ENCODE data around the gene TCP11L1.

Gene TCP11L1

DNA sequence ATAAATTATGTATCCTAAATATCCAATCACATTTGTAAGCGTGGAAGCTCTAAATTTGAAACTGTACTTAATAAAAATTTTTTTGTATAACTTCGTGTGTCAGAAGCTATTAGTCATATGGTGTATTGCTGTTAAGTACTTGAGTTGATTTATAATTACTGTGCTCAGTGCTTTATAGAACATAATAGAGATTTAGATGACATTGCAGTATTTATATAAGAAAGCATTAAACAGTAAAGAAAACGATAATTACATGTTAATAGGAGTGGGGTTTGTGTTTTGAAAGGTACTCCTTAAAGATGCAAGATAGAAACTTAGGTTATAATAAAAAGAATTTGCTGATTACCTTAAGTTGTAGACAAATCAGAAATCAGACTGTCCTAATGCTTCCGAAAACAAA lies 5.9 kb upstream of the TCP11L1 start:
- H3K36me3 ChIP-seq, result no peaks in the 10 kb centered on the region
- TF ChIP-seq, protein P1, sequence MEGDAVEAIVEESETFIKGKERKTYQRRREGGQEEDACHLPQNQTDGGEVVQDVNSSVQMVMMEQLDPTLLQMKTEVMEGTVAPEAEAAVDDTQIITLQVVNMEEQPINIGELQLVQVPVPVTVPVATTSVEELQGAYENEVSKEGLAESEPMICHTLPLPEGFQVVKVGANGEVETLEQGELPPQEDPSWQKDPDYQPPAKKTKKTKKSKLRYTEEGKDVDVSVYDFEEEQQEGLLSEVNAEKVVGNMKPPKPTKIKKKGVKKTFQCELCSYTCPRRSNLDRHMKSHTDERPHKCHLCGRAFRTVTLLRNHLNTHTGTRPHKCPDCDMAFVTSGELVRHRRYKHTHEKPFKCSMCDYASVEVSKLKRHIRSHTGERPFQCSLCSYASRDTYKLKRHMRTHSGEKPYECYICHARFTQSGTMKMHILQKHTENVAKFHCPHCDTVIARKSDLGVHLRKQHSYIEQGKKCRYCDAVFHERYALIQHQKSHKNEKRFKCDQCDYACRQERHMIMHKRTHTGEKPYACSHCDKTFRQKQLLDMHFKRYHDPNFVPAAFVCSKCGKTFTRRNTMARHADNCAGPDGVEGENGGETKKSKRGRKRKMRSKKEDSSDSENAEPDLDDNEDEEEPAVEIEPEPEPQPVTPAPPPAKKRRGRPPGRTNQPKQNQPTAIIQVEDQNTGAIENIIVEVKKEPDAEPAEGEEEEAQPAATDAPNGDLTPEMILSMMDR (IDR thresholded peaks at IDR 0.05), result no peak
- no peaks in the 10 kb centered on the region for H3K4me1 ChIP-seq
- no peak overlapping the region for H3K27ac ChIP-seq
- DNase-seq, result no peak
- no peaks in the 10 kb centered on the region for H3K27me3 ChIP-seq
- intact Hi-C loops (cut with DNase I; ENCODE audit: low total_unique reads), result no loop called here
- H3K9me3 ChIP-seq, result no peaks in the 10 kb centered on the region
- no peak overlapping the region for H3K4me3 ChIP-seq

DNA sequence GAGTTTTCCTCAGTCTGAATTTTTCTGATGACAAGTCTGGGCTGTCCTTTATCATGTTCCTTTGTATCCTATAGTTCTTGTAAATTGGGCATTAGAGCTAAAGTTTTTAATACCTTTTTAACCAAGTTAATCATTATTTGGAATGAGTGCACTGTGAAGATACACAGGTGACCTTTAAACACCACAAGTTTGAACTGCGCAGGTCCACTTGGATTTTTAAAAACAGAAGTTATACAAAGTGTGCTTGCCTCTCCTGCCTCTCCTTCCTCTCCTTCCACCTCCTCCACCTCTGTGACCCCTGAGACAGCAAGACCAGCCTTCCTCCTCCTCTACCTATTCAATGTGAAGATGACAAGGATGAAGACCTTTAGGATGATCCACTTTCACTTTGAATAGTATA lies 4.4 kb upstream of the TCP11L1 start:
- no peak for DNase-seq
- TF ChIP-seq, protein P1 (IDR thresholded peaks at IDR 0.05), result no peak
- Histone ChIP-seq H3K4me3 (no peak overlapping the region), H3K36me3 (no peaks in the 10 kb centered on the region), H3K27me3 (no peaks in the 10 kb centered on the region), H3K27ac (no peak overlapping the region), H3K9me3 (no peaks in the 10 kb centered on the region), H3K4me1 (no peaks in the 10 kb centered on the region)
- intact Hi-C loops (cut with DNase I; ENCODE audit: low total_unique reads), result no loop called here

DNA sequence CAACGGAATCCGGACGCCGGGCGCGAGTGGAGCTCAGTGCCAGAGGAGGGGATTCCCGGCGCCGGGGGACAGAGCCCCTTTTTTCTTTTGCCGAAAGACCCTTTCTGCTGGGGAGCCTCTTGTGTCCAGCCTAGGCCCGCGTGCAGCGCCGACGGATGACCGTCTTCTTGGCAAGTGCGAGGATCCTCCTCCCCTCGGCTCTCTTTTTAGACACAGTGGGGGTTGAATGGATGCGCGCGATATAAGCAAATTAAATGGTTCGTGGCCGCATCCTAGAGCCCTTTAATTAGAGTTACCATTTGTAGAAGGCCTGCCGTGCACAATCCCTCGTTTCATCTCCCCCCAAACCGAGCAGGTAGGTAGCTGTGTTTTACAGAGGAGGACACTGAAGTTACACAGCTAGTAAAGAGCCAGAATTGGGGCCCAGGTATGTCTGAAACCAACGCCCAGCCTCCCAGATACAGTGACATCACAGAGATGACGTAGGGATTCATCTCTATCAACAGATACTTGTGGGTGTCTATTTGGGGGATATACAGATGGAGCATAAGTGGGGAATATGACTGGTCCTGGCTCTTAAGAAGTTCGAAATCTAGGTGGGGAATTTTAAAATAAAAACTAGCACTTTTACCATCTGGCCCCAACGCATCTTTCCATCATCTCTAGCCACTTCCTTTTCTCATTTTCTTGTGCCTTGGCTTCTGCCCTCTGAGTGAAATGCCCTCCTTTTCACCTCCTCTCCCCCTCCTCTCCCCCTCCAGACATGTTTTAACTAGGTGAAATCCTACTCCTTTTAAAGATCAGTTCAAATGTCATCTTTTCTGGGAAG lies 875 bp downstream of the TCP11L1 start:
- no peak for DNase-seq
- Histone ChIP-seq H3K36me3 (peaks cover 0 to 10% (median 6%) of the 10 kb centered on the region in 3 donors), H3K4me3 (peak overlapping the region; percentile 86 to 95), H3K27me3 (no peaks in the 10 kb centered on the region), H3K27ac (peak overlapping the region; percentile 95 to 96), H3K9me3 (no peaks in the 10 kb centered on the region), H3K4me1 (peaks cover 0 to 15% (median 8%) of the 10 kb centered on the region in 4 donors)
- TF ChIP-seq, protein P1 (IDR thresholded peaks at IDR 0.05), result no peak
- intact Hi-C loops (cut with DNase I; ENCODE audit: low total_unique reads), result no loop called here

DNA sequence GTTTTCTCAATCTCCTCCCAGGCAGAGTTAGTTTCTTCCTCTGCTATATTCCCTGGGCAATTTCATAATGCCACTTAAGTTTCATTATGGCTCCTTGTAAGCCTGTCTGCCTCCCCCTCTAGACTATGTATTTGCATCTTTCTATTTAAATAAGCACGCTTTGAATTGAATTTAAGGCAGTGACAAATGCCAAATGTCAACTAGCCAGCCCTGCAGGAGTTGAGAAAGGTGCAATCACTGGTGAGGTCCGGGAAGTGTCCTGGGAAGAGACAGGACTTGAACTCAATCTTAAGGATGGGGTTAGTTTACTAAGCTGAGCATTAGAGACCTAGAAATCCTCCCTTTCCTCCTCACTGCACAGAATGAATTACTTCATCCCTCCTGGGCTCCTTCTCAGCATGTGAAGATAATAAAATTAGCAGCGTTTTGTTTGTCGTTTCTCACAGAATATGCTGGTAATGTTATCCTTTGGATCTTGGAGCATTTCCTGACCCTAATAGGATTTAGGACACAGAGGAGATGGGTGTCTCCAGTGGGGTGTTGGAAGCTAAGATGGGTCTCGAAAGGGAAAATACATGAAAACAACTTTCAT lies 1.6 kb downstream of the TCP11L1 start:
- H3K27ac ChIP-seq, result peak overlapping the region; percentile 95 to 96
- peak overlapping the region; percentile 86 to 95 for H3K4me3 ChIP-seq
- H3K4me1 ChIP-seq, result peaks cover 0 to 15% (median 11%) of the 10 kb centered on the region in 4 donors
- DNase-seq, result no peak
- intact Hi-C loops (cut with DNase I; ENCODE audit: low total_unique reads), result no loop called here
- H3K36me3 ChIP-seq, result peaks cover 2 to 13% (median 13%) of the 10 kb centered on the region in 3 donors
- no peaks in the 10 kb centered on the region for H3K9me3 ChIP-seq
- TF ChIP-seq, protein P1 (IDR thresholded peaks at IDR 0.05), result no peak
- H3K27me3 ChIP-seq, result no peaks in the 10 kb centered on the region

DNA sequence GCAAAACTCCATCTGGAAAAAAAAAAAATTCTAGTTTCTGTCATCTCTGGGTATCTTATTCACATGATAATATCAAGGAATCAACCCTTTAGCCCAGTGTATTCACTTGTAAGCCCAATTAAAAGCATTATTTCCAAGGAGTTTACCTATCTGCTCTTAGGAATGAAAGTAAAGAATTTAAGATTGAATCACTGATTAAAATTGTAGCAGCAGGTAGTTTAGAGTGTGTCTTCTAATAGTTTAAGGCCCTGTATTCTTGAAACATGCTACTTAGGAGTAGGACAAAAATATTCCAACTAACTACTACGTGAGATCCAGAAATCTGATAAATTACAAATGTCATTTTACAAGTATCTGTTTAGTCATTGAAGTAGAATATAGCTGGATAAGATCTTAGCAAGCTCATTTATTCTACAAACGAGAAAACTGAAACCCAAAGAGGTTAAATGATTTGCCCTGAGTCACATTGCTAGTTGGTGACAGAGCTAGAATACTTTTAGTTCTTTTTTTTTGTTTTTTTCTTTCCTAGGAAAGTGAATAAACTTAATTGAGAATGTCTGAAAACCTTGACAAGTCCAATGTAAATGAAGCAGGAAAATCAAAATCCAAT lies 4.0 kb downstream of the TCP11L1 start:
- peaks cover 5 to 14% (median 13%) of the 10 kb centered on the region in 3 donors for H3K36me3 ChIP-seq
- peaks cover 0 to 16% (median 12%) of the 10 kb centered on the region in 4 donors for H3K4me1 ChIP-seq
- TF ChIP-seq, protein P1 (IDR thresholded peaks at IDR 0.05), result no peak
- no peaks in the 10 kb centered on the region for H3K9me3 ChIP-seq
- no peak overlapping the region for H3K4me3 ChIP-seq
- no peak overlapping the region for H3K27ac ChIP-seq
- H3K27me3 ChIP-seq, result no peaks in the 10 kb centered on the region
- intact Hi-C loops (cut with DNase I; ENCODE audit: low total_unique reads), result no loop called here
- no peak for DNase-seq

Data from tibial artery (tissue), 4 donors.